ENCODE data around the gene STRA6. TPM values are rescaled to one million over a fixed set of nuclear protein-coding genes. Genes with fewer than 3 reads are reported as not detected.

The STRA6 gene
- total RNA-seq, 1 experiment from 2014 or later, result 0.54 TPM

DNA sequence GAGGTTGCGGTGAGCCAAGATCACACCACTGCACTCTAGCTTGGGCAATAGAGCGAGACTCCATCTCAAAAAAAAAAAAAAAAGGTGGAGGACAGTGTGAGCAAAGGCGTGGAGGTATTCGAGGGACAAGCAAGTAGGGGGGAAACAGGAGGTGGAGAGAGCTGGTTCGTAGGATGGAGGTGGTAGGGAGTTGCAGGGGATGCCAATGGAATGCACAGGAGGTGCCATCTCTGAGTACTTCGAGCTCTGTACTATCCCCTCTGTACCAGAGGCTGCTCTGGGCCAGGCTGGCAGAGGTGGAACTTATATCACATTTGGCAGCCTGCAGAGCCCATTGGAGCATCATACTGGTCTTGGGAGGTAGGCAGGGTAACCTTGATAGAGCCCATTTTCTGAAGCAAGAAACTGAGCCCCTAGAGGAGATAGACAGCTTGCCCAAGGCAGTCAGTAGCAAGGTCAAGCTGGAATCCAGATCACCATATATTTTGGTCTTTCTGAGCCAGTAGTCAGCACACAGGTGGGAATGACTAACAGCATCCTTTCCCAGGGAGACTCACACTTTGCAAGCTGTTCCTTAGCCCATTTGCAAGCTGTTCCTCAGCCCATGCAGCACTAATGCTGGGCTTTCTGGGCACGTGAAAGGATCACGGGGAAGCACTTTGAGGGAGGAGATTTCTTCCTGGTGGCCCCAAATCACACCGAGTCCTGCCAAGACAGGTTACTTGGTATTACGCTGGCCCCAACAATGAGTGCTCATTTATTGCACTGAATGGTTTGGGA lies 24.4 kb upstream of the STRA6 start:
- DNase-seq (ENCODE audit: low read depth, low spot score) (no peak), ATAC-seq (no peak)
- no peaks in the 10 kb centered on the region; the same call in 1 of the 2 replicates for H3K27me3 ChIP-seq (ENCODE audit: insufficient read depth, low read length)
- no peaks in the 10 kb centered on the region for H4K20me1 ChIP-seq (ENCODE audit: insufficient read depth)
- no peaks in the 10 kb centered on the region for H3K79me2 ChIP-seq (ENCODE audit: insufficient read depth, low read length)
- no peak overlapping the region for H2AFZ ChIP-seq (ENCODE audit: low read depth, low read length, poor library complexity, severe bottlenecking)
- no peak overlapping the region for H3K9ac ChIP-seq (ENCODE audit: low read length)
- no peaks in the 10 kb centered on the region for H3K9me3 ChIP-seq (ENCODE audit: control insufficient read depth in 1 of 2, insufficient read depth in 1 of 2, low read depth in 1 of 2, low read length in 2 of 2)
- no peaks in the 10 kb centered on the region for H3K36me3 ChIP-seq (ENCODE audit: control insufficient read depth in 1 of 2, insufficient read depth in 2 of 2, low read length in 2 of 2)
- H3K9me2 ChIP-seq (ENCODE audit: insufficient read depth), result no peaks in the 10 kb centered on the region
- CTCF ChIA-PET, result no interaction called here
- intact Hi-C loops (cut with micrococcal nuclease), result no loop called here
- TF ChIP-seq CEBPB (IDR thresholded peaks at IDR 0.05; ENCODE audit: low read depth) (no peak), CBX3 (IDR thresholded peaks at IDR 0.05; ENCODE audit: low read depth) (no peak)
- TF ChIP-seq, protein P1, sequence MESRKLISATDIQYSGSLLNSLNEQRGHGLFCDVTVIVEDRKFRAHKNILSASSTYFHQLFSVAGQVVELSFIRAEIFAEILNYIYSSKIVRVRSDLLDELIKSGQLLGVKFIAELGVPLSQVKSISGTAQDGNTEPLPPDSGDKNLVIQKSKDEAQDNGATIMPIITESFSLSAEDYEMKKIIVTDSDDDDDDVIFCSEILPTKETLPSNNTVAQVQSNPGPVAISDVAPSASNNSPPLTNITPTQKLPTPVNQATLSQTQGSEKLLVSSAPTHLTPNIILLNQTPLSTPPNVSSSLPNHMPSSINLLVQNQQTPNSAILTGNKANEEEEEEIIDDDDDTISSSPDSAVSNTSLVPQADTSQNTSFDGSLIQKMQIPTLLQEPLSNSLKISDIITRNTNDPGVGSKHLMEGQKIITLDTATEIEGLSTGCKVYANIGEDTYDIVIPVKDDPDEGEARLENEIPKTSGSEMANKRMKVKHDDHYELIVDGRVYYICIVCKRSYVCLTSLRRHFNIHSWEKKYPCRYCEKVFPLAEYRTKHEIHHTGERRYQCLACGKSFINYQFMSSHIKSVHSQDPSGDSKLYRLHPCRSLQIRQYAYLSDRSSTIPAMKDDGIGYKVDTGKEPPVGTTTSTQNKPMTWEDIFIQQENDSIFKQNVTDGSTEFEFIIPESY (IDR thresholded peaks at IDR 0.05; ENCODE audit: extremely low read depth, insufficient replicate concordance, low read length), result no peak
- RAD21 ChIA-PET (ENCODE audit: low non-redundant PET in 1 of 2, low total read pairs in 2 of 2, uncharacterized antibody in 2 of 2, unreplicated experiment in 2 of 2), result no interaction called here
- POLR2A ChIA-PET, result no interaction called here
- no peak overlapping the region for H3K4me2 ChIP-seq (ENCODE audit: low read length)
- H3K4me1 ChIP-seq (ENCODE audit: control insufficient read depth in 1 of 2, insufficient read depth in 2 of 2, low read length in 2 of 2), result no peaks in the 10 kb centered on the region; a peak in 1 of 4 replicates
- H3K27ac ChIP-seq (ENCODE audit: low read depth, low read length), result no peak overlapping the region
- H3K4me3 ChIP-seq (replicated peaks in 1 of 2; ENCODE audit: low read depth in 1 of 2, low read length in 2 of 2), result no peak overlapping the region
- BruUV-seq (replicated peaks), result no TSS peak

GRCh38 chr15:74225928-74226327 lies 23.3 kb upstream of the STRA6 start:
- Histone ChIP-seq H3K9ac (ENCODE audit: low read length) (no peak overlapping the region), H3K27ac (ENCODE audit: low read depth, low read length) (no peak overlapping the region), H3K4me3 (replicated peaks in 1 of 2; ENCODE audit: low read depth in 1 of 2, low read length in 2 of 2) (no peak overlapping the region), H4K20me1 (ENCODE audit: insufficient read depth) (no peaks in the 10 kb centered on the region), H3K4me2 (ENCODE audit: low read length) (no peak overlapping the region), H3K36me3 (ENCODE audit: control insufficient read depth in 1 of 2, insufficient read depth in 2 of 2, low read length in 2 of 2) (no peaks in the 10 kb centered on the region), H2AFZ (ENCODE audit: low read depth, low read length, poor library complexity, severe bottlenecking) (no peak overlapping the region), H3K79me2 (ENCODE audit: insufficient read depth, low read length) (no peaks in the 10 kb centered on the region), H3K9me3 (ENCODE audit: control insufficient read depth in 1 of 2, insufficient read depth in 1 of 2, low read depth in 1 of 2, low read length in 2 of 2) (no peaks in the 10 kb centered on the region), H3K27me3 (ENCODE audit: insufficient read depth, low read length) (no peaks in the 10 kb centered on the region; the same call in 1 of the 2 replicates), H3K9me2 (ENCODE audit: insufficient read depth) (no peaks in the 10 kb centered on the region), H3K4me1 (ENCODE audit: control insufficient read depth in 1 of 2, insufficient read depth in 2 of 2, low read length in 2 of 2) (peaks cover 0 to 6% of the 10 kb centered on the region in 2 experiments; a peak in 1 of 4 replicates)
- ChIA-PET RAD21 (ENCODE audit: low non-redundant PET in 1 of 2, low total read pairs in 2 of 2, uncharacterized antibody in 2 of 2, unreplicated experiment in 2 of 2) (no interaction called here), POLR2A (no interaction called here), CTCF (no interaction called here)
- BruUV-seq (replicated peaks), result no TSS peak
- ATAC-seq, result no peak
- DNase-seq (ENCODE audit: low read depth, low spot score), result no peak
- intact Hi-C loops (cut with micrococcal nuclease), result no loop called here
- no peak for TF ChIP-seq SRF (IDR thresholded peaks at IDR 0.05; ENCODE audit: low read depth)
- TF ChIP-seq, protein P2, sequence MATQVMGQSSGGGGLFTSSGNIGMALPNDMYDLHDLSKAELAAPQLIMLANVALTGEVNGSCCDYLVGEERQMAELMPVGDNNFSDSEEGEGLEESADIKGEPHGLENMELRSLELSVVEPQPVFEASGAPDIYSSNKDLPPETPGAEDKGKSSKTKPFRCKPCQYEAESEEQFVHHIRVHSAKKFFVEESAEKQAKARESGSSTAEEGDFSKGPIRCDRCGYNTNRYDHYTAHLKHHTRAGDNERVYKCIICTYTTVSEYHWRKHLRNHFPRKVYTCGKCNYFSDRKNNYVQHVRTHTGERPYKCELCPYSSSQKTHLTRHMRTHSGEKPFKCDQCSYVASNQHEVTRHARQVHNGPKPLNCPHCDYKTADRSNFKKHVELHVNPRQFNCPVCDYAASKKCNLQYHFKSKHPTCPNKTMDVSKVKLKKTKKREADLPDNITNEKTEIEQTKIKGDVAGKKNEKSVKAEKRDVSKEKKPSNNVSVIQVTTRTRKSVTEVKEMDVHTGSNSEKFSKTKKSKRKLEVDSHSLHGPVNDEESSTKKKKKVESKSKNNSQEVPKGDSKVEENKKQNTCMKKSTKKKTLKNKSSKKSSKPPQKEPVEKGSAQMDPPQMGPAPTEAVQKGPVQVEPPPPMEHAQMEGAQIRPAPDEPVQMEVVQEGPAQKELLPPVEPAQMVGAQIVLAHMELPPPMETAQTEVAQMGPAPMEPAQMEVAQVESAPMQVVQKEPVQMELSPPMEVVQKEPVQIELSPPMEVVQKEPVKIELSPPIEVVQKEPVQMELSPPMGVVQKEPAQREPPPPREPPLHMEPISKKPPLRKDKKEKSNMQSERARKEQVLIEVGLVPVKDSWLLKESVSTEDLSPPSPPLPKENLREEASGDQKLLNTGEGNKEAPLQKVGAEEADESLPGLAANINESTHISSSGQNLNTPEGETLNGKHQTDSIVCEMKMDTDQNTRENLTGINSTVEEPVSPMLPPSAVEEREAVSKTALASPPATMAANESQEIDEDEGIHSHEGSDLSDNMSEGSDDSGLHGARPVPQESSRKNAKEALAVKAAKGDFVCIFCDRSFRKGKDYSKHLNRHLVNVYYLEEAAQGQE (IDR thresholded peaks at IDR 0.05; ENCODE audit: low read depth), result no peak
- TF ChIP-seq ELF1 (IDR thresholded peaks at IDR 0.05; ENCODE audit: borderline replicate concordance, low read depth), result no peak
- TF ChIP-seq EGR1 (IDR thresholded peaks at IDR 0.05; ENCODE audit: low read depth), result no peak
- TF ChIP-seq YY1 (IDR thresholded peaks at IDR 0.05; ENCODE audit: extremely low read depth, insufficient replicate concordance, low read depth, low read length), result no peak
- TF ChIP-seq CBX3 (IDR thresholded peaks at IDR 0.05; ENCODE audit: low read depth), result no peak
- TF ChIP-seq, protein P1 (IDR thresholded peaks at IDR 0.05; ENCODE audit: extremely low read depth, insufficient replicate concordance, low read length), result no peak
- no peak for TF ChIP-seq SP1 (IDR thresholded peaks at IDR 0.05; ENCODE audit: low read depth)
- TF ChIP-seq FOSL1 (IDR thresholded peaks at IDR 0.05; ENCODE audit: low read depth), result no peak
- TF ChIP-seq POLR2A (IDR thresholded peaks at IDR 0.05; ENCODE audit: borderline replicate concordance, extremely low read depth, insufficient read depth, insufficient read length), result no peak
- no peak for TF ChIP-seq SIN3A (IDR thresholded peaks at IDR 0.05; ENCODE audit: low read depth)

Measured in HCT116 (cell line).